ENCODE data around the gene KCNMB2.
"Not testable (repeated sequence)": the region's sequence is repeated elsewhere in the genome, so short reads cannot be mapped to it uniquely, and the experiment has no call there.

The KCNMB2 gene

DNA sequence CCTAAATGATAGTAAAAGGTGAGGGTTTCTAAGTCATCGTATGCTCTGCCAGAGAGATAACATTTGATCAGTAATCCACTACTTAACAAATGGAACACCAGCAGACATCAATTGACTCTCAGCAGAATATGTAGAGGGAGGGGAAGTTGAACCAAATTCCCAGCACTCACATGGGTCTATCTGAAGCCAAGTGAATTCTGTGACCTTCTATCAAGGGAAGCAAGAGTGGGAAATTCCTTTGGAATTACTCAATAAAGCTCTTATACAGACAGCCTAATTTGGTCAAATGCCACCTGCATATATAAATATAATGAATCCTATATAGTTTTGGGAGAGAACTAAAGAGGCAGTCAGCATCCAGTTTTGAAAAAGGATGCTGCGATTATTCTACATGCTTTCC, 15.8 kb upstream of the KCNMB2 start:
- DNase-seq = no peak

DNA sequence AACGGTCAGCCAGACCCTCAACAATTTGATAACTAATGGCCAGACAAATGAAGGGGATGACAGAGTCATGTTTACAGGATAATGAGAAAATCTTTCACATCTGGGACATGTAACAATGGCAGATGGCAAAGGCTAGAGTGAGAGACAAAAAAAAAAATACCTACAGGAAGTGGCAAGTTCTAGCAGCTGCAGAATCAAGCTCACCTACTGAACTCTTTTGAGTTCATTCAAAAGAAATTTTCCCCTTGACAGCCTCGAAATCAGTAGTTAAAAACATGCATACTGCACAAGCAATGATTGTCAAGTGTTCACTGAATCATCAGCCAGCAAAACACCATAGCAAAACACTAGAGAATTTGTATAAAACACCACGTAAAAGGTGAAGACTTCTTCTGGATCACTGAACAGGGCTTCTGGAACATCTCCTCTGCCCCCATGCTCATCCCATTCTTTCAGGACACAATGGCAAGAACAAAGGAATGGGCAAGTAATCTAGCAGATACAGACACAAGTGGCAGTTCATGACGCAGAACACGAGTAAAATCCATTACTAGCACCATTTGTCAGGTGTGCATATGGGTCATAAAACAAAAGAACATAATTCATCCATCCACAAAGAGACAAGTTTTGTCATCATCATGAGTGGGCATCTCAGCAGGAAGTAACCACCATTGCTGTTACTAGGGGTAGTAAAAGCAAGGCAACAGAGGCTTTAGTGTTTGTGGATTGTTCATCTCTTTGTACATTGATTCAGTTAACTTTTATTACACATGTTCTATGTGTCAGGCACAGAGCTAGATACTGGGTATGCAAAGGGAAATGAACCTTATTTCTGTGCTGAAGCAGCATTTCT, 13.8 kb upstream of the KCNMB2 start:
- DNase-seq = no peak

- DNase-seq = no peak
Measured at GRCh38 chr3:178525251-178525650, 11.0 kb upstream of the KCNMB2 start.

DNA sequence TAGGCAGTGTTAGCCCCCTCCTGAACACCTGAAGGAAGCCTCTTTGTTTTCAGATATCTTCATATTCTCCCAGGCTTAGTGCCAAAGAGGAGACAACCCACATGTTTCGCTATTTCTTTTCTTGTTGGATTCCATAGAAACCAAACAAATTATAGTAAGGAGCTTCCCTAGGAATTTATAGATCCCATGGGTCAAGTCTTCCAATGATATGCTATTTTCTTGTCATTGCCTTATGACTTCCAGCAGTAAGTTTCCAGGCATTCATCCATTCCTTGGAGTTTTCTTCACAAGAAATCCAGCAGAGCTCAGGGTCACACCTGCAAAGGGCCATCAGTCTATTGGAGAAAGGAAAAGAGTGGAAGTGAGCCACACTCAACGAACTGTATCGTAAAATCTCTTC, 9.9 kb upstream of the KCNMB2 start:
- DNase-seq = no peak

DNA sequence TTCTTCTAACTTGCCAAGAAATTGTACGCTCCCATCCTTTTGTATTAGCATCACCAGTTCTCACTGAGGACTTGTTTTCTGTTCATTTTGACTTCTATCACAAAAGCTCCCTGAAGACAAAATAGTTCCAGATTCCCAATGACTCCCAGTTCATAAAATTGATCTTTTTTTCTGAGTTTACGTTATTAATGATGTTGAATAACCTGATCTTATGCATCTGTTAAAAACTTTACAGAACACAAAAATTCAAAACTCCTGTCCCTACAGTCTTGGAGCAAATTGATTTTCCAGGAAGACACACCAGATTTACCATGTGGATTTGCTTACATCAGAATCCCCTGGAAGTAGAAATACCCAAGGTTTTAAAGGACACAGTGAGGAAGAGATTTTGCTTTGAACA, 8.3 kb upstream of the KCNMB2 start:
- DNase-seq = no peak

DNA sequence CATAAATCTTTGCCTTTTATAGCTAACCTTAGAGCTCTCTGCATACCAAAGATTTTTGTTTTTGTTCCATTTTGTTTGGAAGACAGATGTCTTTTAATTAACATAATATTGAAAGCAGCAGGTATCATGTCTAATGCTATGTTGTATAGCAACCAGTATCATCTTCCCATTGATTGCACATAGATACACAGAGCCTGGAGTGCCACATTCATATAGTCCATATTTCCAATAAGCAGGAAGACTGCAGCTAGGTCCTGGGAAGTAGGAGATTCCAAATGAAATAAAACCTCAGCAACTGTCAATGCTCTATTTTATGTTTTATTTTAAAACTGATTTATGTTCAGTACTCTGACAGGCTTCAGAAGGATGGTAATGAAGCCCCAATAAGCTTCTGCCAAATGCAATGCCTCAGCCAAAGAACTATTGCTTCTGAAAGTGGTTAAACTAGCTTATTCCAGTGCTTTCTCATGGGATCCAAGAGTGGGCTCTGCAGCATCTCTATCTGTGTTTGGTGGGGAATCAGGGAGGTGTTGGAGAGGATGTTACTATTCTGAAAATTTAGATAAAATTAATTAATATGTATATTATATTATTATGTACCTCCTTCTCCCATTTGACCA, 6.5 kb upstream of the KCNMB2 start:
- no peak for DNase-seq

DNA sequence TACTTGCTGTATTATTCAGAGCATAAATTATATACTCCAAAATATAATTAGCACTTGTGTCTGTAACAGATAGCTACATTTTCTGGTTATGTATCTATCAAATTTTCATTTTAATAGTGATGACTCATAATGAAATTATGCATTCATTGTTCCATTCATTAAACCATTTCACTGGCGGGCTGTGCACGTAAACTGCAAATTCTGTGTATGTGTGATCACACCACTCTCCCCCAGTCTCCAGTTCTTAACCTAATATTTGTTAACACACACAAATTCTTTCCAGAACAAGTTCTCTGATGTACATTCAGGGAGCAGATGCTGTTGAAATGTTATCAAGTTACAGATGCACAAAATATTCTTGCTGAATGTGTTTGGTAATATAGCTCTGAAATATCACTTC, 3.8 kb upstream of the KCNMB2 start:
- no peak for DNase-seq

DNA sequence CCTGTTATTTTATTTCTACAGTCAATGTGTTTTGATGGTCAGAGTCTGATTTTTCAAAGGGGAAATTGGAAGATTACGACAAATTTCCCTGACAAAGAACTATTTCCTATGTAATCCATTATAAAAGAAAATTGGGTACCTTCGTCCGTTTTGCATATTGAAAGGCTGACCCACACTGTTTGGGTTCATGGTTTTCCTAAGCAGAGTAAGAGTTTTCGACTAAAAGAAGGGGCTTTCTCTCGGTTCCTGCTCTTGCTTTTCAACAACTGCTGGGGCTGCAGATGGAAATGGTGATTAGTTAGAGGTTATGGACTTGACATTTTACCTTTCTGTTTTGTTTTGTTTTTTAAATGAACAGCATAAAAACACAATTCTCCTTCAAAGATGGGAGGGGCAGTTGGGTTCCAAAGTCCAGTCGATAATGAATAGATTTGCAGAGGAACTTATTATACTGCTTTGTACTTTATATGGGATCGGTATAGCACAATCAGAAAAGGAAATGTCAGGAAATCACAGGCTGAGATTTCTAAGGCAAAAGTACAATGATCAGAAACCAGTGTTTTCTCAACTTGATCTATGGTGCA, 978 bp downstream of the KCNMB2 start:
- no peak for DNase-seq

DNA sequence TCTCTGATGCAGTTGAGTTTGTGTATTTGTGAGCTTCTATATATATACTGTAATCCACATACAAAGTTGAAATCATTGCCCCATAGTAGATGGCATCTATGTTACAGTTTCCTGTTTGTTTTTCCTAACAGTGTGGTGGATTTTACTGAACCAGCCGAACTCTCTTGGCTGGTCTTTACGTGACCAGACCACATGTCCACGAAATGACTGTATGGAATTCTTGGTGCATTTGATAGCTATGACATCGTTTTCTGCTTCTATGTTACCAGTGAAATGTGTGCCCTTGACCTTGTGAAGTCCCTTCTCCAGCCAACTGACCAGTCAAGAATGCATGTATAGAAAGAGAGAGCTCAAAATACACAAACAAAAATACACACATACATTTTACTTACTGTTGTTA, 1.8 kb downstream of the KCNMB2 start:
- no peak for DNase-seq

GRCh38 chr3:178540184-178540583, 3.9 kb downstream of the KCNMB2 start:
- no peak for DNase-seq

GRCh38 chr3:178545337-178545736, 9.1 kb downstream of the KCNMB2 start:
- no peak for DNase-seq

- DNase-seq = no peak
Measured at GRCh38 chr3:178546079-178546478, 9.8 kb downstream of the KCNMB2 start.

DNA sequence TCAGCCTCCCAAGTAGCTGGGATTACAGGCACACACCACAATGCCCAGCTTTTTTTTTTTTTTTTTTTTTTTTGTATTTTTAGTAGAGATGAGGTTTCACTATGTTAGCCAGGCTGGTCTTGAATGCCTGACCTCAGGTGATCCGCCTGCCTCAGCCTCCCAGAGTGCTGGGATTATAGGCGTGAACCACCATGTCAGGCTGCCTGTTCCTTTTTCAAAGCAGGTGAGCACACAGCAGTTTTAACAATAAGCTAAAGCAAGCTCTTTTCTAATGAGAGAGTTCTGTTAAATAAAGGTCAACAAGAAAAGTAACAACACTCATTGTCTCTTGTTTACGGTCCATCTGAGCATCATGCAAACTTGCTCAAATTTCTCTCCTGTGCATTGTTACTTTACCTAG, 13.2 kb downstream of the KCNMB2 start:
- DNase-seq = not testable (repeated sequence)

GRCh38 chr3:178551916-178552321, 15.7 kb downstream of the KCNMB2 start:
- no peak for DNase-seq

- no peak for DNase-seq
Measured at GRCh38 chr3:178558637-178559036, 22.4 kb downstream of the KCNMB2 start.

- DNase-seq = no peak
Measured at GRCh38 chr3:178560759-178561158, 24.5 kb downstream of the KCNMB2 start.

DNA sequence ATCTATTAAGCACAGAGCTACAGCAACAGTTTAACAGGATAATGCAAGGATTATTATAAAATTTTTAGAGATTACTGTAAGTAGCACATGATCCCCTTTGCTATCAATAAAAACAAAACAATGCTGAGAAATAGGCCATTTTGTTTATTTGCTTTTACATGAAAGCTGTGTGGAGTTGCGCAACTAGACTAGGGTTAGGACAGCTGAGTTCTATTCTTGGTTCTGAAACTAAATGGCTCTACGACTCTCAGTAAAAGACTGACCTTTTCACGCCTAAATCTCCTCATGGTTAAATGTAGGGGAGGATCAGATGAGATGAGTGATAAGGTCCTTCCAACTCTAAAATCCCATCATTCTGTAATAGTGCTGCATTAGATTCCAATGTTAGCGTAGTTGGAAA, 25.0 kb downstream of the KCNMB2 start:
- no peak for DNase-seq

GRCh38 chr3:178562143-178562946, 26.1 kb downstream of the KCNMB2 start:
- DNase-seq = no peak

- DNase-seq = no peak
Measured at GRCh38 chr3:178562947-178563232, 26.7 kb downstream of the KCNMB2 start.

GRCh38 chr3:178567611-178568010, 31.4 kb downstream of the KCNMB2 start:
- DNase-seq = no peak

- DNase-seq = no peak
Measured at GRCh38 chr3:178568155-178568731, 32.0 kb downstream of the KCNMB2 start.

DNA sequence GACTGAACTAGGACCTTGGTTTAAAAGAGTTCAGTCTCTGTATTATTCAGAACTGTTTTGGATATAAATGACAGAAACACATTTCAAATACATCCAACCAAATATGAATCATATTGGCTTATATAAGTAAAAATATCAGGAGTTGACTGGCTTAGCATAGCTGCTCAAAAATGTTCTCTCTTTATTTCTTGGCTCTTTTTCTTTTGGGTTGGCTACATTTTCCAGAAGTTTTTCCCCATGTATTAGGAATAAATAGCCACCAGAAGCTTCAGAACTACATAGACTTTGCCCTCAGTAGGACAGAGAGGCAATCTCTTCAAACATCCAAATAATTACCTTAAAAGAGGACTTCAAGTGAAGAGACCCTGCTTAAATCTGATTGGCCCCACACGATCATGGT, 32.7 kb downstream of the KCNMB2 start:
- DNase-seq = no peak

GRCh38 chr3:178569826-178570225, 33.6 kb downstream of the KCNMB2 start:
- DNase-seq = no peak
